Prostate gland (tissue), 2 donors: Measurements from ENCODE around the gene GOLGA6L7.
"Not testable (repeated sequence)": the region's sequence is repeated elsewhere in the genome, so short reads cannot be mapped to it uniquely, and the experiment has no call there.

ENCODE experiments used
- POLR2A ChIP-seq: fragments of 450-650 bp; IDR thresholded peaks from one replicate; pipeline ENCODE4 v1.6.1; 2016; ENCODE audit warnings: antibody characterized with exemption, mild to moderate bottlenecking
- POLR2AphosphoS5 ChIP-seq: sonication (generic); formaldehyde crosslinking; IDR thresholded peaks from one replicate; pipeline ENCODE4 v1.6.1; 2017; ENCODE audit warnings: antibody characterized with exemption
- TF ChIP-seq, protein P1 (sequence below), 4 experiments: fragments of 200-600 bp in 2 of 4; fragments of 450-650 bp in 2 of 4; sonication (generic) in 2 of 4; IDR thresholded peaks; 1 replicate in 3 of 4; 2 replicates in 1 of 4; pipeline ENCODE4 v1.5.1; 2016 to 2019; ENCODE audit warnings: antibody characterized with exemption in 4 of 4, mild to moderate bottlenecking in 2 of 4, moderate library complexity in 2 of 4

DNA sequence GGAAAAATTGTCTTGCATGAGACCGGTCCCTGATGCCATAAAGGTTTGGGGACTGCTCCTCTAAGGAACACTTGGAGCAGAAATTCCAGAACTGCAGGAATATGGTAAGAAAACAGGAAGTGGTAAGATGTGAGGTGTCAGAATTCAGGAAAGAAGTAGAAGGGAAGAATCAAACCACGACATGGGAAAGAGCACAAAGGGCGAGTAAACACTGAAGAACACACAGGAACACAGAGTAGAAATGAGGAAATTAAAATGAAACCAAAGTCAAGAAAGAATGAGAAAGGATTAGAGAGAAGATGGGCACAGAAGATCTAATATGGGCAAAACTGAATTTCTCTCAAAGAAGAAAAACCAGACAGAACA lies 28.5 kb downstream of the GOLGA6L7 start:
- not testable (repeated sequence) for TF ChIP-seq POLR2AphosphoS5, POLR2A
- TF ChIP-seq, protein P1, sequence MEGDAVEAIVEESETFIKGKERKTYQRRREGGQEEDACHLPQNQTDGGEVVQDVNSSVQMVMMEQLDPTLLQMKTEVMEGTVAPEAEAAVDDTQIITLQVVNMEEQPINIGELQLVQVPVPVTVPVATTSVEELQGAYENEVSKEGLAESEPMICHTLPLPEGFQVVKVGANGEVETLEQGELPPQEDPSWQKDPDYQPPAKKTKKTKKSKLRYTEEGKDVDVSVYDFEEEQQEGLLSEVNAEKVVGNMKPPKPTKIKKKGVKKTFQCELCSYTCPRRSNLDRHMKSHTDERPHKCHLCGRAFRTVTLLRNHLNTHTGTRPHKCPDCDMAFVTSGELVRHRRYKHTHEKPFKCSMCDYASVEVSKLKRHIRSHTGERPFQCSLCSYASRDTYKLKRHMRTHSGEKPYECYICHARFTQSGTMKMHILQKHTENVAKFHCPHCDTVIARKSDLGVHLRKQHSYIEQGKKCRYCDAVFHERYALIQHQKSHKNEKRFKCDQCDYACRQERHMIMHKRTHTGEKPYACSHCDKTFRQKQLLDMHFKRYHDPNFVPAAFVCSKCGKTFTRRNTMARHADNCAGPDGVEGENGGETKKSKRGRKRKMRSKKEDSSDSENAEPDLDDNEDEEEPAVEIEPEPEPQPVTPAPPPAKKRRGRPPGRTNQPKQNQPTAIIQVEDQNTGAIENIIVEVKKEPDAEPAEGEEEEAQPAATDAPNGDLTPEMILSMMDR (IDR thresholded peaks at IDR 0.05) = not testable (repeated sequence)
